IMR-90 (cell line): ENCODE results near the gene HECW1. TPM values are rescaled to one million over a fixed set of nuclear protein-coding genes. Genes with fewer than 3 reads are reported as not detected.

Experiments used
- ATAC-seq: fragments of 200-7000 bp; cut with Tn5 transposase; 2 replicates; pipeline ENCODE4 v1.9.1; 2020; ENCODE audit warnings: low read depth, mild to moderate bottlenecking, moderate library complexity
- BruUV-seq: library from RNA; stranded (reverse); fragments of 400-500 nt; replicated peaks from 2 replicates; lab custom pipeline; 2021; lab: Mats Ljungman, UMichigan
- CTCF ChIA-PET: fragments of 300-600 bp; formaldehyde crosslinking; extraction: SDS; loops from one replicate; lab custom pipeline; 2021; ENCODE audit warnings: antibody characterized with exemption; lab: Yijun Ruan, JAX
- POLR2A ChIA-PET: fragments of 300-600 bp; sonication (Branson Sonifier 250); formaldehyde crosslinking; loops from one replicate; lab custom pipeline; 2022; ENCODE audit warnings: antibody characterized with exemption; ENCODE audit not compliant: unreplicated experiment; lab: Charles Lee
- DNase-seq: peaks from one replicate; pipeline ENCODE4 v3.0.0; 2013
- H2AFZ ChIP-seq: replicated peaks from 2 replicates; pipeline ENCODE3; 2013; ENCODE audit warnings: low read length, mild to moderate bottlenecking; ENCODE audit not compliant: poor library complexity
- H2AK5ac ChIP-seq: 2 replicates; pipeline ENCODE4 v1.6.1; 2013; ENCODE audit warnings: low read depth, low read length, inconsistent platforms
- H2AK9ac ChIP-seq: replicated peaks from 2 replicates; pipeline ENCODE3; 2013; ENCODE audit warnings: mild to moderate bottlenecking, low read depth, low read length, moderate library complexity; ENCODE audit not compliant: poor library complexity
- H2BK120ac ChIP-seq: 2 replicates; pipeline ENCODE4 v1.6.1; 2013; ENCODE audit warnings: low read depth, low read length, inconsistent platforms
- H2BK15ac ChIP-seq: 3 replicates; pipeline ENCODE4 v1.6.1; 2013; ENCODE audit warnings: low read depth, low read length, inconsistent platforms
- H2BK20ac ChIP-seq: 2 replicates; pipeline ENCODE4 v1.6.1; 2013; ENCODE audit warnings: low read depth, mild to moderate bottlenecking, inconsistent platforms, low read length, moderate library complexity
- H2BK5ac ChIP-seq: 2 replicates; pipeline ENCODE4 v1.6.1; 2013; ENCODE audit warnings: mild to moderate bottlenecking, low read depth, low read length, inconsistent platforms; ENCODE audit not compliant: poor library complexity, severe bottlenecking
- H3K14ac ChIP-seq: replicated peaks from 2 replicates; pipeline ENCODE4 v1.6.1; 2013; ENCODE audit warnings: low read depth, low read length, inconsistent platforms
- H3K18ac ChIP-seq: 2 replicates; pipeline ENCODE4 v1.6.1; 2013; ENCODE audit warnings: low read depth, low read length, control low read depth
- H3K23ac ChIP-seq: 2 replicates; pipeline ENCODE4 v1.6.1; 2013; ENCODE audit warnings: low read depth, low read length, inconsistent platforms
- H3K27ac ChIP-seq: 2 replicates; pipeline ENCODE4 v1.5.1; 2013; ENCODE audit warnings: mild to moderate bottlenecking, control low read depth, low read length; ENCODE audit not compliant: insufficient read depth
- H3K27me3 ChIP-seq: 2 replicates; pipeline ENCODE4 v1.6.1; 2013; ENCODE audit warnings: low read length; ENCODE audit not compliant: control insufficient read depth, insufficient read depth
- H3K36me3 ChIP-seq: 2 replicates; pipeline ENCODE4 v1.6.1; 2013; ENCODE audit warnings: low read length, mixed read lengths; ENCODE audit not compliant: control insufficient read depth, insufficient read depth
- H3K4ac ChIP-seq: 2 replicates; pipeline ENCODE4 v1.6.1; 2013; ENCODE audit warnings: low read depth, low read length, inconsistent platforms
- H3K4me1 ChIP-seq: 2 replicates; pipeline ENCODE4 v1.6.1; 2013; ENCODE audit warnings: low read length, mixed read lengths; ENCODE audit not compliant: control insufficient read depth, insufficient read depth
- H3K4me2 ChIP-seq: 2 replicates; pipeline ENCODE4 v1.6.1; 2013; ENCODE audit warnings: low read depth, mild to moderate bottlenecking, control low read depth, low read length, moderate library complexity
- H3K4me3 ChIP-seq: 2 replicates; pipeline ENCODE4 v1.5.1; 2013; ENCODE audit warnings: low read depth, mild to moderate bottlenecking, control low read depth, low read length, moderate library complexity; ENCODE audit not compliant: insufficient read depth
- H3K56ac ChIP-seq: 2 replicates; pipeline ENCODE4 v1.6.1; 2013; ENCODE audit warnings: low read length, inconsistent platforms; ENCODE audit not compliant: insufficient read depth; ENCODE audit errors: extremely low read depth
- H3K79me1 ChIP-seq, 2 experiments: 2 replicates each; pipeline ENCODE4 v1.6.1; 2013; ENCODE audit warnings: low read length in 2 of 2, inconsistent platforms in 1 of 2, low read depth in 1 of 2
- H3K9ac ChIP-seq: 2 replicates; pipeline ENCODE4 v1.6.1; 2013; ENCODE audit warnings: low read depth, low read length, control low read depth
- H3K9me1 ChIP-seq: 2 replicates; pipeline ENCODE4 v1.6.1; 2013; ENCODE audit warnings: low read length, inconsistent platforms; ENCODE audit not compliant: insufficient read depth
- H3K9me3 ChIP-seq: 2 replicates; pipeline ENCODE4 v1.6.1; 2013; ENCODE audit warnings: low read length; ENCODE audit not compliant: control insufficient read depth, insufficient read depth
- H4K20me1 ChIP-seq: 2 replicates; pipeline ENCODE4 v1.6.1; 2013; ENCODE audit warnings: low read length, inconsistent platforms; ENCODE audit not compliant: insufficient read depth
- H4K5ac ChIP-seq: 2 replicates; pipeline ENCODE4 v1.6.1; 2013; ENCODE audit warnings: mild to moderate bottlenecking, low read depth, low read length, control low read depth
- H4K8ac ChIP-seq, 2 experiments: 2 replicates each; pipeline ENCODE4 v1.6.1; 2013; ENCODE audit warnings: low read depth in 2 of 2, low read length in 2 of 2, control low read depth in 1 of 2, inconsistent platforms in 1 of 2
- H4K91ac ChIP-seq: 2 replicates; pipeline ENCODE4 v1.6.1; 2013; ENCODE audit warnings: low read depth, low read length, inconsistent platforms; ENCODE audit not compliant: insufficient read depth
- CEBPB ChIP-seq: IDR thresholded peaks from 2 replicates; pipeline ENCODE4 v1.6.1; 2012; ENCODE audit warnings: low read depth, low read length, improper control_type of control experiment
- FOS ChIP-seq: fragments of 150-350 bp; IDR thresholded peaks from 2 replicates; pipeline ENCODE4 v1.6.1; 2016; ENCODE audit warnings: low read depth, low read length
- MAZ ChIP-seq: IDR thresholded peaks from 2 replicates; pipeline ENCODE4 v1.6.1; 2012; ENCODE audit warnings: low read depth, mild to moderate bottlenecking, low read length, improper control_type of control experiment, moderate library complexity, borderline replicate concordance
- MXI1 ChIP-seq: IDR thresholded peaks from 2 replicates; pipeline ENCODE4 v1.6.1; 2012; ENCODE audit warnings: low read depth, mild to moderate bottlenecking, low read length, moderate library complexity, borderline replicate concordance
- NFE2L2 ChIP-seq: fragments of 150-350 bp; IDR thresholded peaks from 2 replicates; pipeline ENCODE4 v1.6.1; 2016; ENCODE audit warnings: low read depth, mild to moderate bottlenecking, low read length
- RAD21 ChIP-seq: IDR thresholded peaks from 2 replicates; pipeline ENCODE4 v1.6.1; 2012; ENCODE audit warnings: low read length, improper control_type of control experiment
- RCOR1 ChIP-seq: IDR thresholded peaks from 2 replicates; pipeline ENCODE4 v1.6.1; 2012; ENCODE audit warnings: mild to moderate bottlenecking, low read length, improper control_type of control experiment; ENCODE audit not compliant: insufficient replicate concordance
- RFX5 ChIP-seq: IDR thresholded peaks from 2 replicates; pipeline ENCODE4 v1.8.0; 2012; ENCODE audit warnings: low read depth, mild to moderate bottlenecking, low read length, moderate library complexity
- SMC3 ChIP-seq: fragments of 150-350 bp; IDR thresholded peaks from 2 replicates; pipeline ENCODE4 v1.6.1; 2016; ENCODE audit warnings: low read depth, mild to moderate bottlenecking, antibody characterized with exemption, low read length, moderate library complexity
- WGBS, 2 experiments: methylation state at CpG; one replicate each; pipeline versions ENCODE4 v1.1.5 to v1.1.7; 2013; ENCODE audit warnings: missing lambda C conversion rate in 2 of 2; ENCODE audit not compliant: insufficient read length in 1 of 2; ENCODE audit errors: extremely low coverage in 2 of 2; 5-methylcytosine and 5-hydroxymethylcytosine counted together
- dilution Hi-C: fragments of 300-500 bp; cut with HindIII; formaldehyde crosslinking; loops from one replicate; pipeline ENCODE4 v1.14.3; 2018; ENCODE audit warnings: low sequenced_read_pairs; ENCODE audit not compliant: unreplicated experiment
- in situ Hi-C: fragments of 300-500 bp; cut with MboI; formaldehyde crosslinking; loops from 3 replicates; pipeline ENCODE4 v1.14.3; 2019; ENCODE audit warnings: low sequenced_read_pairs, inconsistent platforms, mixed read lengths
- intact Hi-C: fragments of 100-400 bp; cut with micrococcal nuclease; formaldehyde crosslinking; loops from 2 replicates; pipeline ENCODE4 v1.10.0; 2022
- polyA plus RNA-seq, 3 experiments: library from polyadenylated mRNA; depleted of rRNA; stranded (reverse); fragments of >200 nt; gene quantifications; 2 replicates each; pipeline ENCODE4 v1.2.3, GENCODE V29; 2012; ENCODE audit warnings: low replicate concordance in 1 of 3
- total RNA-seq: library from RNA; depleted of rRNA; stranded (reverse); fragments of >200 nt; gene quantifications from 2 replicates; pipeline ENCODE4 v1.2.3, GENCODE V29; 2012
- TF ChIP-seq, protein P1 (sequence below): conservative IDR thresholded peaks from 2 replicates; pipeline ENCODE4 v1.5.1; 2012; ENCODE audit warnings: mild to moderate bottlenecking, low read depth, low read length, improper control_type of control experiment
- TF ChIP-seq, protein P2 (sequence below): fragments of 150-350 bp; IDR thresholded peaks from 2 replicates; pipeline ENCODE4 v1.6.1; 2017; ENCODE audit warnings: mild to moderate bottlenecking, antibody characterized with exemption, low read length, low read depth
- TF ChIP-seq, protein P3 (sequence below): fragments of 150-350 bp; IDR thresholded peaks from 2 replicates; pipeline ENCODE4 v1.6.1; 2016; ENCODE audit warnings: low read depth, mild to moderate bottlenecking, low read length, moderate library complexity, borderline replicate concordance

The HECW1 gene
- total and polyA plus RNA-seq, 2 of the 4 experiments (the other 2 are of a cell fraction): 0.56 to 1.3 TPM

DNA sequence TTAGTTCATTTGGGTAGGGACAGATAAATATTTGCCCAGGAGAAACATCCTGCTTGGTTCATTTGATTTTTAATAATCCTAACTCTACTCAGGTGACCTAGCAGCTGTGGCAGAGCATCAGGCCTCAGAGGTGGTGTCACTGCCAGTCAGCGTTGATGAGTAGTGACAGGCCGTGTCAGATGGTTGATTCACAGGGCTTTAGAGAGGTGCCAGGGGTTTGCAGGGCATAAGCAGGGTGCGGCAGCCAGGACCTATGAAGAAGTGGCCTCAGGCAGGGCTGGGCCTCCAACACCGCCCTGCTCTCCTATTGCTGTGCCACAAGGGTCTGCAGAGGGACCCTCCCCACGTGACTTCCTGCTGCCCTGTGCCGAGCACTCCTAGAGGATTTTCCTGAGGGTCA lies 128.1 kb downstream of the HECW1 start:
- no peak overlapping the region for H2BK20ac ChIP-seq
- H3K9me1 ChIP-seq: peaks cover 4% of the 10 kb centered on the region; the same call in 1 of the 2 replicates
- no peak overlapping the region for H3K56ac ChIP-seq
- H2AK9ac ChIP-seq: no peak overlapping the region
- H3K4ac ChIP-seq: no peak overlapping the region
- in situ Hi-C loops (no loop called here), dilution Hi-C loops (loop anchor here (25.0 kb wide), 1 partner anchor 303 kb away; the partner anchor contains the start of genes MRPL32 and PSMA2), intact Hi-C loops (no loop called here)
- no peaks in the 10 kb centered on the region for H3K36me3 ChIP-seq
- no TSS peak for BruUV-seq
- H2AFZ ChIP-seq: peak overlapping the region; percentile 21
- no peak overlapping the region for H3K14ac ChIP-seq
- no peak overlapping the region for H4K91ac ChIP-seq
- TF ChIP-seq, protein P1, sequence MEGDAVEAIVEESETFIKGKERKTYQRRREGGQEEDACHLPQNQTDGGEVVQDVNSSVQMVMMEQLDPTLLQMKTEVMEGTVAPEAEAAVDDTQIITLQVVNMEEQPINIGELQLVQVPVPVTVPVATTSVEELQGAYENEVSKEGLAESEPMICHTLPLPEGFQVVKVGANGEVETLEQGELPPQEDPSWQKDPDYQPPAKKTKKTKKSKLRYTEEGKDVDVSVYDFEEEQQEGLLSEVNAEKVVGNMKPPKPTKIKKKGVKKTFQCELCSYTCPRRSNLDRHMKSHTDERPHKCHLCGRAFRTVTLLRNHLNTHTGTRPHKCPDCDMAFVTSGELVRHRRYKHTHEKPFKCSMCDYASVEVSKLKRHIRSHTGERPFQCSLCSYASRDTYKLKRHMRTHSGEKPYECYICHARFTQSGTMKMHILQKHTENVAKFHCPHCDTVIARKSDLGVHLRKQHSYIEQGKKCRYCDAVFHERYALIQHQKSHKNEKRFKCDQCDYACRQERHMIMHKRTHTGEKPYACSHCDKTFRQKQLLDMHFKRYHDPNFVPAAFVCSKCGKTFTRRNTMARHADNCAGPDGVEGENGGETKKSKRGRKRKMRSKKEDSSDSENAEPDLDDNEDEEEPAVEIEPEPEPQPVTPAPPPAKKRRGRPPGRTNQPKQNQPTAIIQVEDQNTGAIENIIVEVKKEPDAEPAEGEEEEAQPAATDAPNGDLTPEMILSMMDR: no peak
- TF ChIP-seq, protein P2, sequence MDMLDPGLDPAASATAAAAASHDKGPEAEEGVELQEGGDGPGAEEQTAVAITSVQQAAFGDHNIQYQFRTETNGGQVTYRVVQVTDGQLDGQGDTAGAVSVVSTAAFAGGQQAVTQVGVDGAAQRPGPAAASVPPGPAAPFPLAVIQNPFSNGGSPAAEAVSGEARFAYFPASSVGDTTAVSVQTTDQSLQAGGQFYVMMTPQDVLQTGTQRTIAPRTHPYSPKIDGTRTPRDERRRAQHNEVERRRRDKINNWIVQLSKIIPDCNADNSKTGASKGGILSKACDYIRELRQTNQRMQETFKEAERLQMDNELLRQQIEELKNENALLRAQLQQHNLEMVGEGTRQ: no peak
- TF ChIP-seq CEBPB (no peak), MXI1 (no peak), MAZ (no peak), FOS (no peak), NFE2L2 (no peak), RCOR1 (no peak), RFX5 (no peak), SMC3 (no peak), RAD21 (no peak)
- TF ChIP-seq, protein P3, sequence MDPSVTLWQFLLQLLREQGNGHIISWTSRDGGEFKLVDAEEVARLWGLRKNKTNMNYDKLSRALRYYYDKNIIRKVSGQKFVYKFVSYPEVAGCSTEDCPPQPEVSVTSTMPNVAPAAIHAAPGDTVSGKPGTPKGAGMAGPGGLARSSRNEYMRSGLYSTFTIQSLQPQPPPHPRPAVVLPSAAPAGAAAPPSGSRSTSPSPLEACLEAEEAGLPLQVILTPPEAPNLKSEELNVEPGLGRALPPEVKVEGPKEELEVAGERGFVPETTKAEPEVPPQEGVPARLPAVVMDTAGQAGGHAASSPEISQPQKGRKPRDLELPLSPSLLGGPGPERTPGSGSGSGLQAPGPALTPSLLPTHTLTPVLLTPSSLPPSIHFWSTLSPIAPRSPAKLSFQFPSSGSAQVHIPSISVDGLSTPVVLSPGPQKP: no peak
- no peak overlapping the region for H2BK15ac ChIP-seq
- H4K8ac ChIP-seq: no peak overlapping the region
- no peak overlapping the region for H4K5ac ChIP-seq
- H3K18ac ChIP-seq: no peak overlapping the region
- POLR2A ChIA-PET: no interaction called here
- H3K27ac ChIP-seq: no peak overlapping the region
- DNase-seq: no peak
- no peak for ATAC-seq
- H4K20me1 ChIP-seq: no peaks in the 10 kb centered on the region
- H3K27me3 ChIP-seq: peaks cover 2% of the 10 kb centered on the region; the same call in 1 of the 2 replicates
- H3K4me3 ChIP-seq: no peak overlapping the region
- 86% methylated on average over 3 of the region's 6 CpGs; no CpG with 5 or more reads in 1 of the 2 experiments for WGBS, 2 experiments
- H3K4me1 ChIP-seq: no peaks in the 10 kb centered on the region
- CTCF ChIA-PET: no interaction called here
- H2BK5ac ChIP-seq: no peak overlapping the region
- H3K79me1 ChIP-seq: no peaks in the 10 kb centered on the region
- H3K4me2 ChIP-seq: no peak overlapping the region
- no peak overlapping the region for H2AK5ac ChIP-seq
- no peak overlapping the region for H3K23ac ChIP-seq
- H3K9me3 ChIP-seq: no peaks in the 10 kb centered on the region
- no peak overlapping the region for H3K9ac ChIP-seq
- no peak overlapping the region for H2BK120ac ChIP-seq
